ENCODE results near the gene SLC39A13.

- TF ChIP-seq, protein P1, sequence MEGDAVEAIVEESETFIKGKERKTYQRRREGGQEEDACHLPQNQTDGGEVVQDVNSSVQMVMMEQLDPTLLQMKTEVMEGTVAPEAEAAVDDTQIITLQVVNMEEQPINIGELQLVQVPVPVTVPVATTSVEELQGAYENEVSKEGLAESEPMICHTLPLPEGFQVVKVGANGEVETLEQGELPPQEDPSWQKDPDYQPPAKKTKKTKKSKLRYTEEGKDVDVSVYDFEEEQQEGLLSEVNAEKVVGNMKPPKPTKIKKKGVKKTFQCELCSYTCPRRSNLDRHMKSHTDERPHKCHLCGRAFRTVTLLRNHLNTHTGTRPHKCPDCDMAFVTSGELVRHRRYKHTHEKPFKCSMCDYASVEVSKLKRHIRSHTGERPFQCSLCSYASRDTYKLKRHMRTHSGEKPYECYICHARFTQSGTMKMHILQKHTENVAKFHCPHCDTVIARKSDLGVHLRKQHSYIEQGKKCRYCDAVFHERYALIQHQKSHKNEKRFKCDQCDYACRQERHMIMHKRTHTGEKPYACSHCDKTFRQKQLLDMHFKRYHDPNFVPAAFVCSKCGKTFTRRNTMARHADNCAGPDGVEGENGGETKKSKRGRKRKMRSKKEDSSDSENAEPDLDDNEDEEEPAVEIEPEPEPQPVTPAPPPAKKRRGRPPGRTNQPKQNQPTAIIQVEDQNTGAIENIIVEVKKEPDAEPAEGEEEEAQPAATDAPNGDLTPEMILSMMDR (conservative IDR thresholded peaks at IDR 0.05; ENCODE audit: low read depth, low read length), result no peak
- TF ChIP-seq EZH2phosphoT487 (IDR thresholded peaks at IDR 0.05; ENCODE audit: borderline replicate concordance, low read length), result no peak
- TF ChIP-seq EZH2 (IDR thresholded peaks at IDR 0.05; ENCODE audit: low read length, unreplicated experiment), result no peak
Measured at GRCh38 chr11:47446833-47447232, 38.4 kb downstream of the SLC39A13 start.
